CD4-positive, alpha-beta T cell (primary cell): Measurements from ENCODE around the gene TEX9. TPM values are rescaled to one million over a fixed set of nuclear protein-coding genes. Genes with fewer than 3 reads are reported as not detected.

Experiments used
- ATAC-seq: fragments of 200-7000 bp; cut with Tn5 transposase; one replicate; pipeline ENCODE4 v1.10.0; 2022; ENCODE audit warnings: mild to moderate bottlenecking; ENCODE audit not compliant: poor library complexity
- CTCF ChIA-PET: fragments of 350-600 bp; sonication (Branson Sonifier 250); formaldehyde crosslinking; loops from one replicate; lab custom pipeline; 2021; ENCODE audit warnings: antibody characterized with exemption, inconsistent platforms; lab: Charles Lee
- POLR2A ChIA-PET: fragments of 350-600 bp; sonication (Branson Sonifier 250); formaldehyde crosslinking; loops from one replicate; lab custom pipeline; 2021; ENCODE audit warnings: antibody characterized with exemption, inconsistent platforms; lab: Charles Lee
- DNase-seq, 14 experiments: peaks; one replicate each; pipeline ENCODE4 v3.0.0-alpha.2; 2013 to 2020; ENCODE audit warnings: mixed read lengths in 2 of 14
- H3K27ac ChIP-seq, 2 donors: one replicate each; pipeline versions ENCODE4 v1.5.1 to v1.7.0; 2013; ENCODE audit warnings: low read length in 2 of 2, low read depth in 1 of 2, mild to moderate bottlenecking in 1 of 2
- H3K27me3 ChIP-seq, 2 experiments: 1 replicate in 1 of 2; 2 replicates in 1 of 2; pipeline versions ENCODE4 v1.6.1 to v1.7.0; 2013; ENCODE audit warnings: low read length in 2 of 2, control low read depth in 1 of 2, mild to moderate bottlenecking in 1 of 2, moderate library complexity in 1 of 2; ENCODE audit not compliant: insufficient read depth in 2 of 2, control insufficient read depth in 1 of 2
- H3K36me3 ChIP-seq: one replicate; pipeline ENCODE4 v1.6.1; 2013; ENCODE audit warnings: low read length, control low read depth; ENCODE audit not compliant: insufficient read depth
- H3K4me1 ChIP-seq: one replicate; pipeline ENCODE4 v1.6.1; 2013; ENCODE audit warnings: low read length, control low read depth; ENCODE audit not compliant: insufficient read depth
- H3K4me3 ChIP-seq: one replicate; pipeline ENCODE4 v1.5.1; 2013; ENCODE audit warnings: mild to moderate bottlenecking, low read length, moderate library complexity
- H3K9me3 ChIP-seq, 2 experiments: 1 replicate in 1 of 2; 2 replicates in 1 of 2; pipeline versions ENCODE4 v1.6.1 to v1.7.0; 2013; ENCODE audit warnings: low read length in 2 of 2, mild to moderate bottlenecking in 2 of 2, control low read depth in 1 of 2, moderate library complexity in 1 of 2; ENCODE audit not compliant: control insufficient read depth in 1 of 2, insufficient read depth in 1 of 2
- H3K27ac Mint-ChIP-seq: one replicate; pipeline ENCODE4 v1.8.0; 2020; ENCODE audit warnings: mixed read lengths
- H3K27me3 Mint-ChIP-seq: one replicate; pipeline ENCODE4 v1.8.0; 2021; ENCODE audit warnings: mixed read lengths
- H3K36me3 Mint-ChIP-seq: one replicate; pipeline ENCODE4 v1.8.0; 2021; ENCODE audit warnings: low read depth, mixed read lengths
- H3K4me1 Mint-ChIP-seq: one replicate; pipeline ENCODE4 v1.8.0; 2021; ENCODE audit warnings: low read depth, mixed read lengths
- H3K4me3 Mint-ChIP-seq: one replicate; pipeline ENCODE4 v1.8.0; 2020; ENCODE audit warnings: mild to moderate bottlenecking, mixed read lengths
- H3K9me3 Mint-ChIP-seq: one replicate; pipeline ENCODE4 v1.8.0; 2020; ENCODE audit warnings: mixed read lengths
- CTCF ChIP-seq: fragments of 200-600 bp; IDR thresholded peaks from one replicate; pipeline ENCODE4 v1.8.0; 2022; ENCODE audit warnings: antibody characterized with exemption, mild to moderate bottlenecking
- intact Hi-C, 2 experiments: fragments of 100-400 bp; cut with DNase I in 1 of 2; cut with micrococcal nuclease in 1 of 2; formaldehyde crosslinking; loops; one replicate each; pipeline versions ENCODE4 v1.15.1 to v1.9.0; 2023 to 2025; cut with DNase I, micrococcal nuclease
- total RNA-seq, 174 experiments: library from RNA in 2 of 174; stranded (reverse) in 2 of 174; gene quantifications; one replicate each; pipeline ENCODE4 v1.2.3 and lab custom pipeline; 2021 to 2026

The TEX9 gene
- total RNA-seq, 2 experiments from 2014 or later, result 1.3 to 1.6 TPM

GRCh38 chr15:56343879-56344278, 21.3 kb upstream of the TEX9 start:
- H3K27me3 ChIP-seq, result no peaks in the 10 kb centered on the region
- no peaks in the 10 kb centered on the region for H3K4me1 ChIP-seq
- H3K27ac ChIP-seq, result no peak overlapping the region
- ATAC-seq, result no peak
- no peak for TF ChIP-seq CTCF
- H3K9me3 ChIP-seq, result no peaks in the 10 kb centered on the region
- no peaks in the 10 kb centered on the region for H3K9me3 Mint-ChIP-seq
- no peak for DNase-seq
- intact Hi-C loops, result no loop called here
- ChIA-PET POLR2A (no interaction called here), CTCF (no interaction called here)
- no peaks in the 10 kb centered on the region for H3K36me3 ChIP-seq
- H3K27ac Mint-ChIP-seq, result no peak overlapping the region
- no peaks in the 10 kb centered on the region for H3K36me3 Mint-ChIP-seq
- no peaks in the 10 kb centered on the region for H3K4me1 Mint-ChIP-seq
- no peak overlapping the region for H3K4me3 ChIP-seq
- H3K27me3 Mint-ChIP-seq, result peaks cover 5% of the 10 kb centered on the region
- no peak overlapping the region for H3K4me3 Mint-ChIP-seq

- no peaks in the 10 kb centered on the region for H3K36me3 ChIP-seq
- no peaks in the 10 kb centered on the region for H3K36me3 Mint-ChIP-seq
- H3K9me3 ChIP-seq, result no peaks in the 10 kb centered on the region
- DNase-seq (no peak), ATAC-seq (no peak)
- intact Hi-C loops, result no loop called here
- POLR2A ChIA-PET, result no interaction called here
- CTCF ChIA-PET, result no interaction called here
- no peak overlapping the region for H3K4me3 Mint-ChIP-seq
- H3K27ac ChIP-seq, result no peak overlapping the region
- H3K9me3 Mint-ChIP-seq, result no peaks in the 10 kb centered on the region
- no peak for TF ChIP-seq CTCF
- H3K4me1 Mint-ChIP-seq, result no peaks in the 10 kb centered on the region
- no peak overlapping the region for H3K4me3 ChIP-seq
- H3K4me1 ChIP-seq, result no peaks in the 10 kb centered on the region
- H3K27me3 ChIP-seq, result no peaks in the 10 kb centered on the region
- H3K27ac Mint-ChIP-seq, result no peak overlapping the region
- H3K27me3 Mint-ChIP-seq, result peaks cover 5% of the 10 kb centered on the region
Observed at GRCh38 chr15:56344336-56344735, 20.9 kb upstream of the TEX9 start.

GRCh38 chr15:56346414-56346813, 18.8 kb upstream of the TEX9 start:
- Mint-ChIP-seq H3K36me3 (no peaks in the 10 kb centered on the region), H3K9me3 (no peaks in the 10 kb centered on the region), H3K4me3 (no peak overlapping the region), H3K27me3 (no peaks in the 10 kb centered on the region), H3K4me1 (no peaks in the 10 kb centered on the region), H3K27ac (no peak overlapping the region)
- intact Hi-C loops, result no loop called here
- Histone ChIP-seq H3K27ac (no peak overlapping the region), H3K9me3 (no peaks in the 10 kb centered on the region), H3K36me3 (no peaks in the 10 kb centered on the region), H3K4me3 (no peak overlapping the region), H3K4me1 (no peaks in the 10 kb centered on the region), H3K27me3 (no peaks in the 10 kb centered on the region)
- DNase-seq (no peak), ATAC-seq (no peak)
- TF ChIP-seq CTCF, result no peak
- ChIA-PET POLR2A (no interaction called here), CTCF (no interaction called here)
